ENCODE measurements around the gene TAF6L. TPM values are rescaled to one million over a fixed set of nuclear protein-coding genes. Genes with fewer than 3 reads are reported as not detected.
A peak's percentile ranks its signal among the peaks of the same experiment; 100 is the strongest.

TAF6L gene
- polyA plus RNA-seq, 1 donor (not counting 4 experiments of a cell fraction or from before 2014, with no cell fraction given): 14.7 TPM

DNA sequence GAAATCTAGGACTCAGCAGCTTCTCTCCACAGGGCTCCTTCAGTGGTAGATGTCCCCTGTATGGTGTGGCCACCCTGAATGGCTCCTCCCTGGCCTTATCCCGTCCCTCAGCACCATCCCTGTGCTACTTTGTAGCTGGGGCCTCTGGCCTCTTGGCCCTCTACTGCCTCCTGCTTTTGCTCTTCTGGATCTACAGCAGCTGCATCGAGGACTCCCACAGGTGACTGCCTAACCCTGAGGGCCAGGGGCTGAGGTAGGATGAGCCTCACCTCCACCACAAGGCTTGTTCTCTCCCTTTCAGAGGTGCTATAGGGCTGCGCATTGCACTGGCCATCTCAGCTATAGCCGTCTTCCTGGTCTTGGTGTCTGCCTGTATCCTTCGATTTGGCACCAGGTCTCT, 17.8 kb downstream of the TAF6L start:
- H3K9me1 ChIP-seq (ENCODE audit: control insufficient read depth, extremely low read depth, insufficient read depth, low read length): no peaks in the 10 kb centered on the region
- H3K4me3 ChIP-seq (ENCODE audit: control insufficient read depth in 2 of 3, extremely low read depth in 1 of 3, insufficient read depth in 2 of 3, low read depth in 1 of 3, low read length in 3 of 3): no peak overlapping the region
- no peak for TF ChIP-seq EZH2 (IDR thresholded peaks at IDR 0.05; ENCODE audit: low read length)
- TF ChIP-seq, protein P1, sequence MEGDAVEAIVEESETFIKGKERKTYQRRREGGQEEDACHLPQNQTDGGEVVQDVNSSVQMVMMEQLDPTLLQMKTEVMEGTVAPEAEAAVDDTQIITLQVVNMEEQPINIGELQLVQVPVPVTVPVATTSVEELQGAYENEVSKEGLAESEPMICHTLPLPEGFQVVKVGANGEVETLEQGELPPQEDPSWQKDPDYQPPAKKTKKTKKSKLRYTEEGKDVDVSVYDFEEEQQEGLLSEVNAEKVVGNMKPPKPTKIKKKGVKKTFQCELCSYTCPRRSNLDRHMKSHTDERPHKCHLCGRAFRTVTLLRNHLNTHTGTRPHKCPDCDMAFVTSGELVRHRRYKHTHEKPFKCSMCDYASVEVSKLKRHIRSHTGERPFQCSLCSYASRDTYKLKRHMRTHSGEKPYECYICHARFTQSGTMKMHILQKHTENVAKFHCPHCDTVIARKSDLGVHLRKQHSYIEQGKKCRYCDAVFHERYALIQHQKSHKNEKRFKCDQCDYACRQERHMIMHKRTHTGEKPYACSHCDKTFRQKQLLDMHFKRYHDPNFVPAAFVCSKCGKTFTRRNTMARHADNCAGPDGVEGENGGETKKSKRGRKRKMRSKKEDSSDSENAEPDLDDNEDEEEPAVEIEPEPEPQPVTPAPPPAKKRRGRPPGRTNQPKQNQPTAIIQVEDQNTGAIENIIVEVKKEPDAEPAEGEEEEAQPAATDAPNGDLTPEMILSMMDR (optimal IDR thresholded peaks at IDR 0.05 in 1 of 3, IDR thresholded peaks at IDR 0.05 in 1 of 3, conservative IDR thresholded peaks at IDR 0.05 in 1 of 3; ENCODE audit: extremely low read depth in 1 of 3, insufficient read depth in 2 of 3, low read length in 3 of 3): peak in 1 of 3 experiments; percentile 6
- no peak overlapping the region for H2AFZ ChIP-seq (ENCODE audit: control insufficient read depth, low read length)
- H3K9me3 ChIP-seq (ENCODE audit: control insufficient read depth, low read depth, low read length): no peaks in the 10 kb centered on the region
- peaks cover 38% of the 10 kb centered on the region for H3K79me2 ChIP-seq (ENCODE audit: control insufficient read depth, insufficient read depth, low read length)
- H3K4me2 ChIP-seq (ENCODE audit: control insufficient read depth, extremely low read depth, insufficient read depth, low read depth, low read length): no peak overlapping the region
- dilution Hi-C loops (cut with MboI; ENCODE audit: extremely low pct_ligation_motif_present, low sequenced_read_pairs): no loop called here
- DNase-seq (ENCODE audit: low read depth, low spot score) (no peak), FAIRE-seq (no peak)
- H3K36me3 ChIP-seq (ENCODE audit: control insufficient read depth in 2 of 2, extremely low read depth in 1 of 2, insufficient read depth in 2 of 2, low read length in 2 of 2): peaks cover 7 to 30% of the 10 kb centered on the region in 2 experiments
- H3K27ac ChIP-seq (ENCODE audit: control insufficient read depth, insufficient read depth, low read length): no peak overlapping the region
- peaks cover 32% of the 10 kb centered on the region for H3K4me1 ChIP-seq (ENCODE audit: control insufficient read depth, extremely low read depth, insufficient read depth, low read length)
- no peaks in the 10 kb centered on the region for H4K20me1 ChIP-seq (ENCODE audit: control insufficient read depth, extremely low read depth, insufficient read depth, low read length)
- no peaks in the 10 kb centered on the region for H3K27me3 ChIP-seq (ENCODE audit: control insufficient read depth, extremely low read depth, insufficient read depth, low read length)
- H3K9ac ChIP-seq (ENCODE audit: control insufficient read depth, extremely low read depth, insufficient read depth, low read length): no peak overlapping the region

GRCh38 chr11:62789576-62789975, 18.4 kb downstream of the TAF6L start:
- H3K4me2 ChIP-seq (ENCODE audit: control insufficient read depth, extremely low read depth, insufficient read depth, low read depth, low read length): no peak overlapping the region
- H2AFZ ChIP-seq (ENCODE audit: control insufficient read depth, low read length): no peak overlapping the region
- H4K20me1 ChIP-seq (ENCODE audit: control insufficient read depth, extremely low read depth, insufficient read depth, low read length): no peaks in the 10 kb centered on the region
- peaks cover 32% of the 10 kb centered on the region for H3K4me1 ChIP-seq (ENCODE audit: control insufficient read depth, extremely low read depth, insufficient read depth, low read length)
- TF ChIP-seq, protein P1 (optimal IDR thresholded peaks at IDR 0.05 in 1 of 3, IDR thresholded peaks at IDR 0.05 in 1 of 3, conservative IDR thresholded peaks at IDR 0.05 in 1 of 3; ENCODE audit: extremely low read depth in 1 of 3, insufficient read depth in 2 of 3, low read length in 3 of 3): no peak
- no peak for TF ChIP-seq EZH2 (IDR thresholded peaks at IDR 0.05; ENCODE audit: low read length)
- H3K27me3 ChIP-seq (ENCODE audit: control insufficient read depth, extremely low read depth, insufficient read depth, low read length): no peaks in the 10 kb centered on the region
- H3K27ac ChIP-seq (ENCODE audit: control insufficient read depth, insufficient read depth, low read length): no peak overlapping the region
- H3K4me3 ChIP-seq (ENCODE audit: control insufficient read depth in 2 of 3, extremely low read depth in 1 of 3, insufficient read depth in 2 of 3, low read depth in 1 of 3, low read length in 3 of 3): no peak overlapping the region
- dilution Hi-C loops (cut with MboI; ENCODE audit: extremely low pct_ligation_motif_present, low sequenced_read_pairs): no loop called here
- no peak for DNase-seq (ENCODE audit: low read depth, low spot score)
- H3K36me3 ChIP-seq (ENCODE audit: control insufficient read depth in 2 of 2, extremely low read depth in 1 of 2, insufficient read depth in 2 of 2, low read length in 2 of 2): peaks cover 12 to 36% of the 10 kb centered on the region in 2 experiments
- no peaks in the 10 kb centered on the region for H3K9me3 ChIP-seq (ENCODE audit: control insufficient read depth, low read depth, low read length)
- FAIRE-seq: no peak
- peaks cover 38% of the 10 kb centered on the region for H3K79me2 ChIP-seq (ENCODE audit: control insufficient read depth, insufficient read depth, low read length)
- H3K9me1 ChIP-seq (ENCODE audit: control insufficient read depth, extremely low read depth, insufficient read depth, low read length): no peaks in the 10 kb centered on the region
- no peak overlapping the region for H3K9ac ChIP-seq (ENCODE audit: control insufficient read depth, extremely low read depth, insufficient read depth, low read length)

All from keratinocyte (primary cell).